ENCODE results near the gene FTO. TPM values are rescaled to one million over a fixed set of nuclear protein-coding genes. Genes with fewer than 3 reads are reported as not detected.
"Not testable (repeated sequence)": the region's sequence is repeated elsewhere in the genome, so short reads cannot be mapped to it uniquely, and the experiment has no call there.

The FTO gene
- total RNA-seq, 4 donors from 2014 or later, result 29.0 to 64.1 (median 48.1) TPM

GRCh38 chr16:54177052-54177861 is 473.3 kb downstream of the FTO start:
- peaks cover 0 to 63% (median 0%) of the 10 kb centered on the region in 4 donors for H3K27me3 ChIP-seq
- H3K4me3 ChIP-seq, result no peak overlapping the region
- no peaks in the 10 kb centered on the region for H3K9me3 ChIP-seq
- intact Hi-C loops (cut with DNase I), result no loop called here
- DNase-seq, result no peak
- 89 to 95% methylated on average over 24 to 26 of the region's 26 CpGs for WGBS, 2 donors
- no peaks in the 10 kb centered on the region for H3K36me3 ChIP-seq
- peaks cover 0 to 27% (median 4%) of the 10 kb centered on the region in 3 donors for H3K4me1 ChIP-seq
- TF ChIP-seq CTCF (IDR thresholded peaks at IDR 0.05) (no peak), POLR2A (IDR thresholded peaks at IDR 0.05) (no peak)
- H3K27ac ChIP-seq, result no peak overlapping the region

- DNase-seq, result no peak
- no peak overlapping the region for H3K4me3 ChIP-seq
- 70 to 71% methylated on average over 11 of the region's 11 CpGs for WGBS, 2 donors
- no peaks in the 10 kb centered on the region for H3K9me3 ChIP-seq
- intact Hi-C loops (cut with DNase I), result no loop called here
- H3K27ac ChIP-seq, result no peak overlapping the region
- H3K27me3 ChIP-seq, result peaks cover 0 to 61% (median 0%) of the 10 kb centered on the region in 4 donors
- H3K36me3 ChIP-seq, result no peaks in the 10 kb centered on the region
- H3K4me1 ChIP-seq, result peaks cover 0 to 27% (median 4%) of the 10 kb centered on the region in 3 donors
- no peak for TF ChIP-seq CTCF (IDR thresholded peaks at IDR 0.05)
- TF ChIP-seq POLR2A (IDR thresholded peaks at IDR 0.05), result no peak
Observed at GRCh38 chr16:54177862-54178477, 474.0 kb downstream of the FTO start.

GRCh38 chr16:54178478-54178976 is 474.6 kb downstream of the FTO start:
- no peaks in the 10 kb centered on the region for H3K36me3 ChIP-seq
- no peak for DNase-seq
- intact Hi-C loops (cut with DNase I), result no loop called here
- 39 to 41% methylated on average over 6 of the region's 7 CpGs for WGBS, 2 donors
- H3K4me3 ChIP-seq, result no peak overlapping the region
- H3K27ac ChIP-seq, result no peak overlapping the region
- H3K9me3 ChIP-seq, result no peaks in the 10 kb centered on the region
- TF ChIP-seq POLR2A (IDR thresholded peaks at IDR 0.05), result no peak
- TF ChIP-seq CTCF (IDR thresholded peaks at IDR 0.05), result no peak
- peaks cover 0 to 27% (median 4%) of the 10 kb centered on the region in 3 donors for H3K4me1 ChIP-seq
- H3K27me3 ChIP-seq, result peaks cover 0 to 57% (median 0%) of the 10 kb centered on the region in 4 donors

- TF ChIP-seq POLR2A (IDR thresholded peaks at IDR 0.05), result no peak
- TF ChIP-seq CTCF (IDR thresholded peaks at IDR 0.05), result no peak
- WGBS, 2 donors, result 54 to 78% methylated on average over 3 of the region's 3 CpGs
- H3K27me3 ChIP-seq, result peaks cover 0 to 38% (median 0%) of the 10 kb centered on the region in 4 donors
- H3K36me3 ChIP-seq, result no peaks in the 10 kb centered on the region
- H3K27ac ChIP-seq, result no peak overlapping the region
- H3K4me1 ChIP-seq, result peaks cover 0 to 17% (median 4%) of the 10 kb centered on the region in 3 donors
- intact Hi-C loops (cut with DNase I), result no loop called here
- no peaks in the 10 kb centered on the region for H3K9me3 ChIP-seq
- DNase-seq, result no peak
- H3K4me3 ChIP-seq, result no peak overlapping the region
Observed at GRCh38 chr16:54180421-54181359, 476.7 kb downstream of the FTO start.

GRCh38 chr16:54181683-54182329 is 477.9 kb downstream of the FTO start:
- H3K4me1 ChIP-seq; intact Hi-C loops (cut with DNase I); DNase-seq; H3K4me3 ChIP-seq; H3K27ac ChIP-seq; H3K36me3 ChIP-seq; H3K9me3 ChIP-seq: not testable (repeated sequence)
- WGBS, 2 donors, result 86 to 88% methylated on average over 10 of the region's 10 CpGs
- peaks cover 0 to 27% (median 0%) of the 10 kb centered on the region in 4 donors for H3K27me3 ChIP-seq

Data from esophagus squamous epithelium (tissue), 5 donors.